WI38 (cell line): ENCODE data around the gene LMO4.

ENCODE experiments used
- H3K4me3 ChIP-seq: 2 replicates; pipeline ENCODE4 v1.5.1; 2011; ENCODE audit warnings: low read depth, mild to moderate bottlenecking, control low read depth, low read length
- CTCF ChIP-seq: IDR thresholded peaks from 2 replicates; pipeline ENCODE4 v1.5.1; 2012; ENCODE audit warnings: low read depth, mild to moderate bottlenecking, control low read depth, low read length

The LMO4 gene

GRCh38 chr1:87362834-87363426 lies 34.2 kb downstream of the LMO4 start:
- H3K4me3 ChIP-seq = no peak overlapping the region
- no peak for TF ChIP-seq CTCF

GRCh38 chr1:87367549-87367948 lies 38.9 kb downstream of the LMO4 start:
- H3K4me3 ChIP-seq = no peak overlapping the region
- no peak for TF ChIP-seq CTCF

DNA sequence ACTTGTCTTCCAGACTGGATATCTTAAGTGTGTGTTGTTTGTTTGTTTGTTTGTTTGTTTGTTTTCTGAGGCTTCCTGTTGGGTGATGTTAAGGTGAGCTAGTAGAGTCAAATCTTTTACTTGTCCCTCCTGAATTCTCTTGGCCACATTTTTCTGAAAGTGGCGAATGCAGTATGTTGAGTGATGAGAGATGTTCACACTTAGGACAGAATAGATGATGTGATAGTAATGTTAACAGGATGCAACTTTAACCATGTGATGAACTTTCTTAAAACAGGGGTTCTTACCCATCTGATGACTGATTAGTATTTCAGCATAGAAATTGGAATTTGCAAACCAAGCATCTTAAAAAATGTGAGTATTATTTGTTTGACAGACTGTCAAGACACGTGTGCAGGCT lies 40.2 kb downstream of the LMO4 start:
- no peak for TF ChIP-seq CTCF
- H3K4me3 ChIP-seq = no peak overlapping the region

DNA sequence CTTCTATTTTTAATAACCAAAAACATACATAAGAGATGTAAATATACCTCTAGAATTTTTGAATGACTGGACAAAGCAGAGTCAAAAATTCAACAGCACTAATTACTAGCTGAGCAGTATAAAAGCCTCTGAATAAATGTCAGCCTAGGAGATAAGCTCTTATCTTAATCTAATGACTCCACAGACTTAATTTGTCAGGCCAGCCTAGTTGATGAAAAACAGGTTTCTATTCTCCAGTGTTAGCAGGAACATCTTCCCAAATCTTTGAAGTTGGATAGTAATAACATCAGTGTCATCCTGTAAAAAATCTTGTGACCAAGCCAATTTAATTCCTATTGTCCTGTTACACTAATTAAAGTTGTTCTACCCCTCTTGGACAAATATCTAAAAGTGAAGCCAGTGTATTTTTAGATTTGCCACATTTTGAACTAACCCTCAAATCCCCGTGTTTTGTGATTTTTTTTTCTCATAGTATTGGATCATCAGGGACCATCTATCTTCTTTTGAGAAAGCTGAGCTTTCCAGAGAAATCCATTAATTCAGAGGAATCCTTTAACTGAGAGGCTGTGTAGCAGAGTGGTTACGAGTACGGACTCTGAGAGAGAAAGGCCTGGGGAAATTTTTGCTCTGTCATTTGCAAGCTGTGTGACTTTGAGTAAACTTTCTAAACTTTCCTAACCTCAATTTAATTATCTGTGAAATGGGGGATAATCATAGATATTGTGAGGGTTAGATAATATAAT lies 41.2 kb downstream of the LMO4 start:
- TF ChIP-seq CTCF = no peak
- H3K4me3 ChIP-seq = no peak overlapping the region

DNA sequence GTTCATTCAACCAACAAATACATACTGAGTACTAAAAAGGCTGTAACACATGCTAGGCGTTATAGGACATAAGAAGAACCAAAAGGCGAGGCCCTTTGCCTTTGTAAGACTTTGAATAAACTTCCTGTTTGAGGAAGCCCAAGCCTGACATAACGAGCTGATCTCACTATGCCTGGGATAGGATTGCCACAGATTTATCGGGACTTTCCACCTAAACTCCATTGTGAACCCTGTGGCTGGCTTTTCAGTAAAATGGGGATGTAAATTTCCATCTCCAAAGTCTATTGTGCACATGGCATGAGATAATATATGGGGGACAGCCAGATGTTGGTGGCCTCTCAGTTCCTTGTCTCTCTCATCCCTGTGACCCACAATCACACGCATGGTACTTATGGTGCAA lies 41.9 kb downstream of the LMO4 start:
- no peak overlapping the region for H3K4me3 ChIP-seq
- no peak for TF ChIP-seq CTCF

- no peak overlapping the region for H3K4me3 ChIP-seq
- no peak for TF ChIP-seq CTCF
Measured at GRCh38 chr1:87379306-87379705, 50.6 kb downstream of the LMO4 start.

- no peak for TF ChIP-seq CTCF
Measured at GRCh38 chr1:87386217-87386790, 57.6 kb downstream of the LMO4 start.

More at GRCh38 chr1:87386217-87386790, 57.6 kb downstream of the LMO4 start:
- no peak overlapping the region for H3K4me3 ChIP-seq
